ENCODE results near the gene FTCDNL1. TPM values are rescaled to one million over a fixed set of nuclear protein-coding genes. Genes with fewer than 3 reads are reported as not detected.

The FTCDNL1 gene
- total RNA-seq, 1 experiment from 2014 or later: 2.7 TPM

DNA sequence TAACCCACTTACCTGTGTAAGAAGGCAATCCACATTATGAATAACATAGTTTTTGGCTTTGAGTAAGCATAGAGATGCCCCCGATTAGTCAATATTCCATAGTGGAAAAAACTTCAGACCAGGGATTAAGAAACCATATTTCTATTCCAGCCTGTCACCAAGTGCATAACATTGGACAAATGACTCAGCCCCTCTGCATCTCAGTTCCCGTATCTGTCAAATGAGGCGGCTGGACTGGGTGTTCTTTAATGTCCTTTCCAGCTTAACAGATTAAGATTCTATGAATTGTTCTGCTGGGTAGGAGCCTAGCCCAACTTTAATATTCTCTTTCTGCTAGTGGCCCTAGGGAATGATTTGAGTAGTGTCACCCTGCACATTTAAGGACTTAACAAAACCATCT is 11.8 kb upstream of the FTCDNL1 start:
- ChIA-PET CTCF (no interaction called here), POLR2A (ENCODE audit: unreplicated experiment) (no interaction called here)

DNA sequence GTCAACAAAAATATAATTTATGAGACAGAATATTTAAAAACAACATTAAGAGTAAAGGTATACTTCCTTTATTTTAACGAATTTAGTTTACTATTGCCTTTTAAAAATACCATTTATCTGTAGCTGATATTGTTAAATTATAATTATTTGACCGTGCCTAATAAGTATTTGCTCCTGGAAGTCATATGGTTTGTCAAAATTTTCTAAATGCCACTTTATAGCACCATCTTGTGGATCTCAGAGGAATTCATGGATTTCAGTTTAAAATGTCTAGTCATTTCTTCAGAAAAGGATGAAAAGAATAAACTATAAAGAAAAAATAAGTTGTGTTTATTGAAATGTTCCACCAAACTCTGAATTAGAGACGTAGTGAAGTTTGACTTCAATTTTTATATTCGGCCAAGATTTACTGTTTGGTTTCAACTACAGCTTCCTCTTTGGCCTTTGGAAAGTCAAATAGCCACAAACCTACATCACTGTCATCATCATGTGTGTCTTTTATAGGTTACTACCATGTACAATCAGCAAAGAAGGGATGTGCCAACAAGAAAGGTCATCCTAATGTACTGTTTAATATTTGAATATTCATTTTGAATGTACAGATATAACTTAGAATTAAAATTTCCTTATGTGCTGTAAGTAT is 10.3 kb upstream of the FTCDNL1 start:
- Histone ChIP-seq H3K27ac (no peak overlapping the region), H3K4me1 (replicated peaks; ENCODE audit: insufficient read depth) (no peaks in the 10 kb centered on the region), H3K27me3 (ENCODE audit: insufficient read depth, low read depth) (no peaks in the 10 kb centered on the region), H3K4me3 (no peak overlapping the region), H3F3A (ENCODE audit: insufficient read depth, low read depth) (no peaks in the 10 kb centered on the region), H2AFZ (no peak overlapping the region), H3K9me3 (ENCODE audit: insufficient read depth, low read depth) (no peaks in the 10 kb centered on the region), H3K9me2 (ENCODE audit: insufficient read depth) (no peaks in the 10 kb centered on the region), H4K20me1 (ENCODE audit: insufficient read depth) (no peaks in the 10 kb centered on the region), H3K4me2 (no peak overlapping the region), H3K36me3 (ENCODE audit: low read depth) (no peaks in the 10 kb centered on the region), H3K79me2 (ENCODE audit: low read depth) (no peaks in the 10 kb centered on the region)
- TF ChIP-seq EZH2 (IDR thresholded peaks at IDR 0.05; ENCODE audit: low read depth): no peak
- TF ChIP-seq, protein P1, sequence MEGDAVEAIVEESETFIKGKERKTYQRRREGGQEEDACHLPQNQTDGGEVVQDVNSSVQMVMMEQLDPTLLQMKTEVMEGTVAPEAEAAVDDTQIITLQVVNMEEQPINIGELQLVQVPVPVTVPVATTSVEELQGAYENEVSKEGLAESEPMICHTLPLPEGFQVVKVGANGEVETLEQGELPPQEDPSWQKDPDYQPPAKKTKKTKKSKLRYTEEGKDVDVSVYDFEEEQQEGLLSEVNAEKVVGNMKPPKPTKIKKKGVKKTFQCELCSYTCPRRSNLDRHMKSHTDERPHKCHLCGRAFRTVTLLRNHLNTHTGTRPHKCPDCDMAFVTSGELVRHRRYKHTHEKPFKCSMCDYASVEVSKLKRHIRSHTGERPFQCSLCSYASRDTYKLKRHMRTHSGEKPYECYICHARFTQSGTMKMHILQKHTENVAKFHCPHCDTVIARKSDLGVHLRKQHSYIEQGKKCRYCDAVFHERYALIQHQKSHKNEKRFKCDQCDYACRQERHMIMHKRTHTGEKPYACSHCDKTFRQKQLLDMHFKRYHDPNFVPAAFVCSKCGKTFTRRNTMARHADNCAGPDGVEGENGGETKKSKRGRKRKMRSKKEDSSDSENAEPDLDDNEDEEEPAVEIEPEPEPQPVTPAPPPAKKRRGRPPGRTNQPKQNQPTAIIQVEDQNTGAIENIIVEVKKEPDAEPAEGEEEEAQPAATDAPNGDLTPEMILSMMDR (conservative IDR thresholded peaks at IDR 0.05): peak; percentile 70
- BruUV-seq (replicated peaks): no TSS peak
- ChIA-PET POLR2A (ENCODE audit: unreplicated experiment) (no interaction called here), CTCF (no interaction called here)
- no peak for DNase-seq
- intact Hi-C loops (cut with micrococcal nuclease; ENCODE audit: unreplicated experiment): loop anchor here (1.0 to 10.0 kb wide), 4 partner anchors 116 to 1546 kb away; no protein-coding TSS in a partner anchor

More for the DNA sequence above, 11.8 kb upstream of the FTCDNL1 start:
- no peaks in the 10 kb centered on the region for H3K9me2 ChIP-seq (ENCODE audit: insufficient read depth)
- H3K27me3 ChIP-seq (ENCODE audit: insufficient read depth, low read depth): no peaks in the 10 kb centered on the region
- no TSS peak for BruUV-seq (replicated peaks)
- H3K9me3 ChIP-seq (ENCODE audit: insufficient read depth, low read depth): no peaks in the 10 kb centered on the region
- no peak overlapping the region for H3K4me3 ChIP-seq
- H3K4me2 ChIP-seq: no peak overlapping the region
- no peak overlapping the region for H2AFZ ChIP-seq
- H4K20me1 ChIP-seq (ENCODE audit: insufficient read depth): no peaks in the 10 kb centered on the region
- TF ChIP-seq EZH2 (IDR thresholded peaks at IDR 0.05; ENCODE audit: low read depth): no peak
- TF ChIP-seq, protein P1 (conservative IDR thresholded peaks at IDR 0.05): no peak
- H3K36me3 ChIP-seq (ENCODE audit: low read depth): no peaks in the 10 kb centered on the region
- H3K27ac ChIP-seq: no peak overlapping the region
- intact Hi-C loops (cut with micrococcal nuclease; ENCODE audit: unreplicated experiment): loop anchor here (5.0 to 10.0 kb wide), 2 partner anchors 118 to 265 kb away; no protein-coding TSS in a partner anchor
- H3K4me1 ChIP-seq (replicated peaks; ENCODE audit: insufficient read depth): no peaks in the 10 kb centered on the region
- DNase-seq: no peak
- H3K79me2 ChIP-seq (ENCODE audit: low read depth): no peaks in the 10 kb centered on the region
- H3F3A ChIP-seq (ENCODE audit: insufficient read depth, low read depth): no peaks in the 10 kb centered on the region

DNA sequence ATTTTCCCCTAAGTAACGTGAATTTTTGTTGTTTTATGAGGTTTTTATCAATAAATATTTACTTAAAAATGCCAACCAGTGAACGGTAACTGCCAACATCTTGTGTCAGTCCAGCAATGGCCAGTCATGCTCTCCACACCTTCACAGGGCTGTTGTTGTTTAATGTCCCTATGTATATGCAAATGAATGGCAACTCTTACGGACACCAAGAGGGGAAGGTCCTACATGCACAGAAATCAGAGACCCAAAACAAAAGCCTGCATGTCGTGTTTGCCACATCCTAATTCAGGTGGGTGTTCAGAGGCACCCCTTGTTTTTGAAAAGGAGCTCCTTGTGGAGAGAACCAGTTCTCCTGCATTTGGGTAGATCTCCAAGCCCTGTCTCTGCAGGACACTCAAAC is 4.8 kb upstream of the FTCDNL1 start:
- no TSS peak for BruUV-seq (replicated peaks)
- Histone ChIP-seq H3F3A (ENCODE audit: insufficient read depth, low read depth) (no peaks in the 10 kb centered on the region; the same call in 1 of the 2 replicates), H4K20me1 (ENCODE audit: insufficient read depth) (no peaks in the 10 kb centered on the region), H3K9me2 (ENCODE audit: insufficient read depth) (no peaks in the 10 kb centered on the region), H3K4me1 (replicated peaks; ENCODE audit: insufficient read depth) (no peaks in the 10 kb centered on the region), H2AFZ (no peak overlapping the region), H3K79me2 (ENCODE audit: low read depth) (no peaks in the 10 kb centered on the region), H3K4me2 (no peak overlapping the region), H3K4me3 (no peak overlapping the region), H3K36me3 (ENCODE audit: low read depth) (no peaks in the 10 kb centered on the region), H3K27ac (no peak overlapping the region), H3K9me3 (ENCODE audit: insufficient read depth, low read depth) (no peaks in the 10 kb centered on the region), H3K27me3 (ENCODE audit: insufficient read depth, low read depth) (no peaks in the 10 kb centered on the region)
- TF ChIP-seq, protein P1 (conservative IDR thresholded peaks at IDR 0.05): no peak
- no peak for TF ChIP-seq EZH2 (IDR thresholded peaks at IDR 0.05; ENCODE audit: low read depth)
- intact Hi-C loops (cut with micrococcal nuclease; ENCODE audit: unreplicated experiment): no loop called here
- ChIA-PET CTCF (no interaction called here), POLR2A (ENCODE audit: unreplicated experiment) (no interaction called here)
- DNase-seq: no peak

All from PC-9 (cell line).